H9 (cell line): ENCODE data around the gene SYMPK. TPM values are rescaled to one million over a fixed set of nuclear protein-coding genes. Genes with fewer than 3 reads are reported as not detected.

ENCODE experiments used
- DNase-seq: peaks from one replicate; pipeline ENCODE4 v3.0.0-alpha.2; 2017
- H2AFZ ChIP-seq: one replicate; pipeline ENCODE4 v1.6.1; 2013; ENCODE audit warnings: mild to moderate bottlenecking, low read length, control low read depth, moderate library complexity
- H2AK5ac ChIP-seq: 2 replicates; pipeline ENCODE4 v1.6.1; 2013; ENCODE audit warnings: low read length, control low read depth, mixed read lengths; ENCODE audit not compliant: insufficient read length
- H2BK120ac ChIP-seq: one replicate; pipeline ENCODE4 v1.6.1; 2013; ENCODE audit warnings: low read depth, mild to moderate bottlenecking, low read length, control low read depth, inconsistent platforms; ENCODE audit not compliant: poor library complexity, severe bottlenecking
- H2BK12ac ChIP-seq: 2 replicates; pipeline ENCODE4 v1.6.1; 2013; ENCODE audit warnings: low read length, control low read depth, mixed read lengths, low read depth; ENCODE audit not compliant: insufficient read length
- H2BK15ac ChIP-seq: 2 replicates; pipeline ENCODE4 v1.6.1; 2013; ENCODE audit warnings: low read depth, low read length, control low read depth
- H2BK20ac ChIP-seq: one replicate; pipeline ENCODE4 v1.6.1; 2013; ENCODE audit warnings: low read depth, mild to moderate bottlenecking, low read length, control low read depth, inconsistent platforms; ENCODE audit not compliant: poor library complexity, severe bottlenecking
- H2BK5ac ChIP-seq: 2 replicates; pipeline ENCODE4 v1.6.1; 2013; ENCODE audit warnings: low read length, control low read depth, mixed read lengths; ENCODE audit not compliant: insufficient read length
- H3K14ac ChIP-seq: 2 replicates; pipeline ENCODE4 v1.6.1; 2013; ENCODE audit warnings: low read length, control low read depth; ENCODE audit not compliant: insufficient read depth
- H3K18ac ChIP-seq: 2 replicates; pipeline ENCODE4 v1.6.1; 2013; ENCODE audit warnings: low read depth, mild to moderate bottlenecking, mixed read lengths, low read length, control low read depth; ENCODE audit not compliant: insufficient read length
- H3K23ac ChIP-seq: 2 replicates; pipeline ENCODE4 v1.6.1; 2013; ENCODE audit warnings: low read length, control low read depth, mixed read lengths, low read depth; ENCODE audit not compliant: insufficient read length
- H3K23me2 ChIP-seq: 2 replicates; pipeline ENCODE4 v1.6.1; 2013; ENCODE audit warnings: low read depth, mild to moderate bottlenecking, mixed read lengths, low read length, control low read depth; ENCODE audit not compliant: insufficient read length, poor library complexity, severe bottlenecking
- H3K27ac ChIP-seq: 2 replicates; pipeline ENCODE4 v1.5.1; 2013; ENCODE audit warnings: low read length, control low read depth, mixed read lengths, low read depth; ENCODE audit not compliant: insufficient read length
- H3K27me3 ChIP-seq: 2 replicates; pipeline ENCODE4 v1.6.1; 2013; ENCODE audit warnings: low read length, control low read depth, inconsistent platforms; ENCODE audit not compliant: insufficient read depth
- H3K4ac ChIP-seq: 2 replicates; pipeline ENCODE4 v1.6.1; 2013; ENCODE audit warnings: low read depth, mild to moderate bottlenecking, control low read depth, inconsistent platforms, low read length, moderate library complexity
- H3K4me1 ChIP-seq: 2 replicates; pipeline ENCODE4 v1.6.1; 2013; ENCODE audit warnings: low read length, control low read depth, inconsistent platforms; ENCODE audit not compliant: insufficient read depth
- H3K4me2 ChIP-seq: 2 replicates; pipeline ENCODE4 v1.6.1; 2013; ENCODE audit warnings: low read length, control low read depth, mixed read lengths; ENCODE audit not compliant: insufficient read length, insufficient read depth
- H3K56ac ChIP-seq: 2 replicates; pipeline ENCODE4 v1.6.1; 2013; ENCODE audit warnings: low read depth, mild to moderate bottlenecking, mixed read lengths, low read length, control low read depth; ENCODE audit not compliant: insufficient read length
- H3K79me1 ChIP-seq: 2 replicates; pipeline ENCODE4 v1.6.1; 2013; ENCODE audit warnings: low read depth, mild to moderate bottlenecking, moderate library complexity, low read length, control low read depth, inconsistent platforms; ENCODE audit not compliant: insufficient read depth, poor library complexity, severe bottlenecking
- H3K79me2 ChIP-seq: 2 replicates; pipeline ENCODE4 v1.6.1; 2013; ENCODE audit warnings: low read length, control low read depth, inconsistent platforms; ENCODE audit not compliant: insufficient read depth
- H3K9ac ChIP-seq: 2 replicates; pipeline ENCODE4 v1.6.1; 2013; ENCODE audit warnings: low read length, control low read depth, mixed read lengths; ENCODE audit not compliant: insufficient read length; ENCODE audit errors: extremely low read depth
- H3K9me3 ChIP-seq: one replicate; pipeline ENCODE4 v1.6.1; 2013; ENCODE audit warnings: low read depth, low read length, inconsistent platforms; ENCODE audit not compliant: control insufficient read depth
- H3T11ph ChIP-seq: one replicate; pipeline ENCODE4 v1.6.1; 2013; ENCODE audit warnings: mild to moderate bottlenecking, low read length, control low read depth, inconsistent platforms
- H4K20me1 ChIP-seq: one replicate; pipeline ENCODE4 v1.6.1; 2013; ENCODE audit not compliant: control insufficient read depth, insufficient read length, insufficient read depth
- H4K5ac ChIP-seq: 2 replicates; pipeline ENCODE4 v1.6.1; 2013; ENCODE audit warnings: low read depth, mild to moderate bottlenecking, mixed read lengths, low read length, control low read depth; ENCODE audit not compliant: insufficient read length
- H4K8ac ChIP-seq: replicated peaks from 2 replicates; pipeline ENCODE4 v1.6.1; 2013; ENCODE audit warnings: low read length, control low read depth, mixed read lengths, low read depth; ENCODE audit not compliant: insufficient read length
- H4K91ac ChIP-seq: 2 replicates; pipeline ENCODE4 v1.6.1; 2013; ENCODE audit warnings: low read depth, mild to moderate bottlenecking, moderate library complexity, mixed read lengths, low read length, control low read depth; ENCODE audit not compliant: insufficient read length
- H3K27ac Mint-ChIP-seq, 3 experiments: 2 replicates in 2 of 3; 3 replicates in 1 of 3; pipeline ENCODE4 v1.8.0; 2020 to 2021; ENCODE audit warnings: mixed read lengths in 3 of 3, mild to moderate bottlenecking in 1 of 3, moderate library complexity in 1 of 3
- H3K27me3 Mint-ChIP-seq: 2 replicates; pipeline ENCODE4 v1.8.0; 2021; ENCODE audit warnings: low read depth, mild to moderate bottlenecking, moderate library complexity, mixed read lengths
- H3K36me3 Mint-ChIP-seq, 3 experiments: 2 replicates in 2 of 3; 3 replicates in 1 of 3; pipeline ENCODE4 v1.8.0; 2020 to 2021; ENCODE audit warnings: low read depth in 3 of 3, mixed read lengths in 3 of 3; ENCODE audit not compliant: insufficient read depth in 1 of 3
- H3K4me1 Mint-ChIP-seq, 2 experiments: 2 replicates each; pipeline ENCODE4 v1.8.0; 2020; ENCODE audit warnings: mixed read lengths in 2 of 2
- H3K4me3 Mint-ChIP-seq, 2 experiments: 2 replicates in 1 of 2; 3 replicates in 1 of 2; pipeline ENCODE4 v1.8.0; 2020 to 2021; ENCODE audit warnings: mild to moderate bottlenecking in 2 of 2, mixed read lengths in 2 of 2, moderate library complexity in 1 of 2
- H3K9me3 Mint-ChIP-seq, 2 experiments: 2 replicates in 1 of 2; 3 replicates in 1 of 2; pipeline ENCODE4 v1.8.0; 2020; ENCODE audit warnings: mild to moderate bottlenecking in 2 of 2, mixed read lengths in 2 of 2, moderate library complexity in 1 of 2
- CTCF ChIP-seq: fragments of 200-600 bp; sonication (generic); conservative IDR thresholded peaks from 3 replicates; pipeline ENCODE4 v1.8.0; 2021; ENCODE audit warnings: antibody characterized with exemption, mild to moderate bottlenecking
- WGBS: extraction: QIAGEN DNeasy Blood & Tissue Kit; methylation state at CpG from one replicate; pipeline ENCODE4 v1.1.7; 2013; ENCODE audit warnings: missing lambda C conversion rate, low lambda C conversion rate, mixed read lengths; ENCODE audit not compliant: insufficient read length; ENCODE audit errors: extremely low coverage; 5-methylcytosine and 5-hydroxymethylcytosine counted together
- total RNA-seq: library from RNA; stranded (reverse); gene quantifications from 2 replicates; pipeline ENCODE4 v1.2.1, GENCODE V29; 2021

The SYMPK gene
- total RNA-seq, 1 experiment from 2014 or later, result 104 TPM

DNA sequence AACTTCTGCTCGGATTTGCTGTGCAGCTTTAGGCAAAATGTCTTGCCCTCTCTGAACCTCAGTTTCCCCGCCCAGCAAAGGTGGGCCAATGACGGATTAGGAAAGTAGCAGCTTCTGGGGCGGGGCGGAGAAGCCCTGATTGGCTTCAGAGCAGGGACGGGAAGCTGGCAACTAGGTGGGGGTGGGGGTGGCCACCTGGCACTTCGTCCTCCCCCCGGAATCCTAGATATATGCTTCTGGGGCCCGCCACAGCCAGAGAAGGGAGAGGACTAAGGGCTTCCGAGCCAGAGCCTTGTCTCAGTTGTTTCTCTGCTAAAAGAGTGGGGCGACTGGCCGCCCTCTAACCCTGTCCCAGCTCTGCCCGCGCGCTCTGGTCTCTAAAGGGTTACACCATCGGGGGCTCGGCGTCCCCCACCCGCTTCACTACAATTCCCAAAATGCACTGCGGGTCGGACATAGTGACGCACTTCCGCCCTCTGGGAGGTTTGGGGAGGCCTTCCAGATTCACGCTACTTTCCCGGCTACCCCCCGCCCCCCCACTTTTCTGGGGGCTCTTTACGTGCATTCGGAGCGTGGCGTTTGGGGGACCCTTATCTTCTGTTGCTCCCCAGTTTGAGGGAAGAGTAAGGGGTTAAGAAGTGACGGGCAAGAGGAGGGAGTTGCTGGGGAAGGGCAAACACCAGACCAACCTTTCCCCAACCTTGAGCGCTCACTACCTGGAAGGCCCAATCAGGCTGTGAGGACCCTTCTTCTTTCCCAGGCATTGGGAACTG, 23.7 kb upstream of the SYMPK start:
- no peak overlapping the region for H4K8ac ChIP-seq
- Mint-ChIP-seq H3K4me3 (peak overlapping the region; percentile 87 to 94), H3K27ac (peak overlapping the region; percentile 98 to 99 (median 98)), H3K36me3 (peaks cover 4 to 7% (median 5%) of the 10 kb centered on the region in 3 experiments; a peak in 4 of 7 replicates), H3K27me3 (peaks cover 2% of the 10 kb centered on the region; the same call in 1 of the 2 replicates), H3K4me1 (peaks cover 17 to 25% of the 10 kb centered on the region in 2 experiments), H3K9me3 (no peaks in the 10 kb centered on the region)
- H3K4ac ChIP-seq, result no peak overlapping the region
- H2BK5ac ChIP-seq, result no peak overlapping the region
- H3K79me2 ChIP-seq, result no peaks in the 10 kb centered on the region
- H2BK12ac ChIP-seq, result no peak overlapping the region
- no peaks in the 10 kb centered on the region for H3K9me3 ChIP-seq
- H4K5ac ChIP-seq, result no peak overlapping the region
- H3K27ac ChIP-seq, result no peak overlapping the region
- peak; percentile 93 for DNase-seq
- H2BK120ac ChIP-seq, result no peak overlapping the region
- H3K18ac ChIP-seq, result peak overlapping the region; percentile 83
- H4K91ac ChIP-seq, result no peak overlapping the region
- H3K23me2 ChIP-seq, result peaks cover 19% of the 10 kb centered on the region
- no peak overlapping the region for H3K23ac ChIP-seq
- H3K79me1 ChIP-seq, result no peaks in the 10 kb centered on the region
- H2AK5ac ChIP-seq, result no peak overlapping the region
- peak overlapping the region; percentile 77 for H3K9ac ChIP-seq
- H3K4me1 ChIP-seq, result no peaks in the 10 kb centered on the region
- no peak overlapping the region for H2AFZ ChIP-seq
- peak overlapping the region; percentile 82; the same call in 1 of the 2 replicates for H3K14ac ChIP-seq
- H2BK15ac ChIP-seq, result no peak overlapping the region
- no peaks in the 10 kb centered on the region for H3K27me3 ChIP-seq
- H3K4me2 ChIP-seq, result peak overlapping the region; percentile 76
- no peak for TF ChIP-seq CTCF
- WGBS, result no CpG with 5 or more reads among the region's 32 CpGs
- H2BK20ac ChIP-seq, result no peak overlapping the region
- H4K20me1 ChIP-seq, result no peaks in the 10 kb centered on the region
- H3K56ac ChIP-seq, result no peak overlapping the region
- H3T11ph ChIP-seq, result no peak overlapping the region
